AG09309 (cell line): ENCODE results near the gene ATP2C2.
"Not testable (repeated sequence)": the region's sequence is repeated elsewhere in the genome, so short reads cannot be mapped to it uniquely, and the experiment has no call there.

Source experiments
- DNase-seq: peaks from one replicate; pipeline ENCODE4 v3.0.0-alpha.2; 2010; ENCODE audit warnings: low read depth
- H3K4me3 ChIP-seq: 2 replicates; pipeline ENCODE4 v1.5.1; 2011; ENCODE audit warnings: mild to moderate bottlenecking, low read depth, low read length, moderate library complexity; ENCODE audit not compliant: control insufficient read depth
- TF ChIP-seq, protein P1 (sequence below): IDR thresholded peaks from 2 replicates; pipeline ENCODE4 v1.5.1; 2011; ENCODE audit warnings: mild to moderate bottlenecking, low read depth, low read length, inconsistent platforms; ENCODE audit not compliant: insufficient read depth, control insufficient read depth; ENCODE audit errors: missing control alignments

ATP2C2 gene

DNA sequence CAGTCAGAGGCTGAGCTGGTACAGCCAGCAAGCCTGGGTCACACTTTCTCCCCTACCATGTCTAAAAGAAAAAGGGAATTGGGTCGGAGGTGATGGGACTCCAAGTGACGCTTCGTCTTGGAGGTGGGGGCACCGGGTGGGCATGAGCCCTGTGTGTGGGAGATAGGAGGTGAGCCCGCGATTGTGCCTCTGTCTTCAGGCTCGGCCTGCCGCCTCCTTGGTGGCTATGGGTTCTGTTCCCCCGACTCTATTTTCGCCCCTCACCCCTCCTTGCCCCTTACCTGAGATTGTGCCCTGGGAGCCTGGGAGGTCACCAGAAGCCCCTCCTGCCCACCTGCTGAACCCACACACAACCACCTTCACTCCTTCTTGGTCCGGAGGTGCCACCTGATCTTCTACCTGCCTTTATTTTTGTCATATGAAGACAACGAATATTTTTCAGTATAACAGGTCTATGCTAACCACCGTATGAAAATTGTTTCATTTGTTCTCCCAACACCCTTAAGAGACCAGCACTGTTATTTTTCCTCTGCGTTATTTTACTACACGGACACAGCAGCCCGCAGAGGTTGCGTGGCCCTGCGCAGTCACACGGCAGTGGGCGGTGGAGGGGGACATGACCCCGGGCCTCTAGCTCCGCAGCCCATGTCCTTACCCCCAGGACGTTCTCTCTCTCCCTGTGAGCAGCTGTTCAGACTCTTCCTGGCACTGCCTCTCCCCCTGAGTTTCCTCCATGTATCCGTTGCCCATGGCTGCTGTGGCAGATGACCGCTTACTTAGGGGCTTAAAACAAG is 49.9 kb downstream of the ATP2C2 start:
- no peak for DNase-seq
- TF ChIP-seq, protein P1, sequence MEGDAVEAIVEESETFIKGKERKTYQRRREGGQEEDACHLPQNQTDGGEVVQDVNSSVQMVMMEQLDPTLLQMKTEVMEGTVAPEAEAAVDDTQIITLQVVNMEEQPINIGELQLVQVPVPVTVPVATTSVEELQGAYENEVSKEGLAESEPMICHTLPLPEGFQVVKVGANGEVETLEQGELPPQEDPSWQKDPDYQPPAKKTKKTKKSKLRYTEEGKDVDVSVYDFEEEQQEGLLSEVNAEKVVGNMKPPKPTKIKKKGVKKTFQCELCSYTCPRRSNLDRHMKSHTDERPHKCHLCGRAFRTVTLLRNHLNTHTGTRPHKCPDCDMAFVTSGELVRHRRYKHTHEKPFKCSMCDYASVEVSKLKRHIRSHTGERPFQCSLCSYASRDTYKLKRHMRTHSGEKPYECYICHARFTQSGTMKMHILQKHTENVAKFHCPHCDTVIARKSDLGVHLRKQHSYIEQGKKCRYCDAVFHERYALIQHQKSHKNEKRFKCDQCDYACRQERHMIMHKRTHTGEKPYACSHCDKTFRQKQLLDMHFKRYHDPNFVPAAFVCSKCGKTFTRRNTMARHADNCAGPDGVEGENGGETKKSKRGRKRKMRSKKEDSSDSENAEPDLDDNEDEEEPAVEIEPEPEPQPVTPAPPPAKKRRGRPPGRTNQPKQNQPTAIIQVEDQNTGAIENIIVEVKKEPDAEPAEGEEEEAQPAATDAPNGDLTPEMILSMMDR: no peak
- H3K4me3 ChIP-seq: no peak overlapping the region

DNA sequence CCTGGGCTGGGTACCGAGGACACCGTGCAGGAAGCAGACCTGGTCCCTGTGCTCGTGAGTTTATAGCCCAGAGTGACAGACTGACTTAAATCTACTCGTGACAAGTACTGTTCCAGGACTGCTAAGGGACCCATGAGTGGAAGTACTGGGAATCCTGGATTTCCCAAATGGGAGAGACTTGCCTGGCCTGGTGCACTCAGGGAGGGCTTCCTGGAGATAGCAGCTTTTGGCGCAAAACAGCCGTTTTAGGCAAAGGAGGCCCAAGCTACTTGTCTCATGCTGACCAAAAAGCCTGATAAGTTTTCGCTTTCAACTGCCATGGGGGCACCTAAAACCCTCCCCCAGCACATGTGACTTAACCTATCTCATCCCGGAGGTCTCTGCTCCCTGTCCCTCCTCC is 51.4 kb downstream of the ATP2C2 start:
- TF ChIP-seq, protein P1: no peak
- H3K4me3 ChIP-seq: no peak overlapping the region
- no peak for DNase-seq

DNA sequence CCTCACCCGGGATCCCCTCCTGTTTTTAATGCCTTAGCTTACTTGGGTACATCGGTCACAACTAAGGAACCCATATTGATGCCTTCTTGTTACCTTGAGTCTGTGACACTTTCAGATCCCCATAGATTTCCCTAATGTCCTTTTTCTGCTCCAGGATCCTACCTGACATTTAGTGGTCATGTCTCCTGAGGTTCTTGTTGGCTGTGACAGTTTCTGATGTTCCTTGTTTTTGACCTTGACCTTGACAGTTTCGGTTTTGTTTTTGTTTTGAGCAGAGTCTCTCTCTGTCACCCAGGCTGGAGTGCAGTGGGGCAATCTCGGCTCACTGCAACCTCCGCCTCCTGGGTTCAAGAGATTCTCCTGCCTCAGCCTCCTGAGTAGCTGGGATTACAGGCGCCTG is 52.2 kb downstream of the ATP2C2 start:
- not testable (repeated sequence) for H3K4me3 ChIP-seq, DNase-seq

DNA sequence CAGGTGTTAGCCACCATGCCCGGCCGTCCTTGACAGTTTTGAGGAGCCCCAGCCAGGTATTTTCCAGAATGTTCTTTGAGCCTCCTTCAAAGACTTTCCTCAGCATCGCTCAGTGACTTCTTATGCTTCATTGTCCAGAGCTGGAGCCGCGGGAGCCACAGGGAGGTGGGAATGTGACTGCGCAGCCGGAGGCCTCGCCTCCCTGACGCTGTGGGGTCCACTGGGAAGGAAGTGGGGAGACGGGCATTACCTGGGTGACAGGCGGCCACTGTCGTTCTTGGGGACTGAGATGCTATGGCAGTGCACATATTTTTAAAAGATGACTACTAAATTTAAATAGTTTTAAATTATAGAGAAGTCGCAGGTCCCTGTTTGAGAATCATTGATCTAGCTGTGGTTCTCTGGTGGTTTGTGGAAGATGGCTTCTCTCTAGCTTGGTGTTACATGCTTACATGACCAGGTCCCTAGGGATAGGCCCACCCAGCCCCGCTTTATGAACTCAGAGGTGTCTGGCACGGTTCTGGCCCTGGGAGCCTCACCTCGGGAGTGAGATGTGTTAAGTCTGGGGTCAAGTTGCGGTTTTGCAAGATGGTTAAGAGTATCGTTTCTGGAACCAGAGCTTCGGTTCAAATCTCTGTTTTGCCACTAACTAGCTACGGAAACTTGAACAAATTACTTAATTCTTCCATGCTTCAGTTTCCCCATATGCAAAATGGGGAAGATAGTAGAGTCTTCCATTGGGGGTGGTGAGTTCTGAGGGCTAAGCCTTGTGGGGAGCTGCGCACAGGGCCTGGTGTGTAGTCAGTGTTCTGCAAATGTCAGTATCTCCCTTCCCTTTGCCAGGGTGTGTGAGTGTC is 53.0 kb downstream of the ATP2C2 start:
- TF ChIP-seq, protein P1: no peak
- no peak for DNase-seq
- H3K4me3 ChIP-seq: no peak overlapping the region

DNA sequence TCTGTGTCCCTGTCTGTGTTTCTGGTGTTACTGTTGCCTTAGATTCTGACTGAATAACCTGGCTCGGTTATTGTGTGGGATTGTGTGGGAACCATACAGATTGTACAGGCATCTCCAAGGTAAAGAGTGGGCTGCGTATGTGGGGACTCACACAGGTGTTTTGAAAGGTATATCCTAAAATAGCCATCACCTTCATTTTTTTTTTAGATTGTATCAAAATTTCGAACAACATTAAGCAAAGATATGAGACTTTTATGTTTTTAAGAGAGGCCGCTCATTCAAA is 53.5 kb downstream of the ATP2C2 start:
- TF ChIP-seq, protein P1: no peak
- no peak overlapping the region for H3K4me3 ChIP-seq
- no peak for DNase-seq

DNA sequence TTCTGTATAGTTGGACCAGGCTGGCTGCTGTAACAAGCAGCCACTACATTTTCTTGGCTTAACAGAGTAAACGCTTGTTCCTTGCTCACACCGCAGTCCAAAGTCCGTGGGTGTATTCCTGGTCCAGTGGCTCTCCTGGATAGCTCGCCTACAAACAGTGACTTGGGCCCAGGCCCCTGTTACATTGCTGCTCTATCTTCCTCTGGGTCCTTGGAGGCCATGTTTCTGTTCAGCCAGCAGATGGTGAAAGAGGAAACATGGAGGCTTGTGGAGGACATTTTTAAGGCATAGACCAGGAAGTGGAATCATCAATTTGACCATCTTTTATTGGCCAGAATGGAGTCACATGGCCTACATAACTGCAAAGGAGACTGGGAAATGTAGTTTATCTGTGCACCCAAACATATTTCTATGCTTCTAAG is 55.1 kb downstream of the ATP2C2 start:
- no peak for DNase-seq
- H3K4me3 ChIP-seq: no peak overlapping the region
- TF ChIP-seq, protein P1: no peak

DNA sequence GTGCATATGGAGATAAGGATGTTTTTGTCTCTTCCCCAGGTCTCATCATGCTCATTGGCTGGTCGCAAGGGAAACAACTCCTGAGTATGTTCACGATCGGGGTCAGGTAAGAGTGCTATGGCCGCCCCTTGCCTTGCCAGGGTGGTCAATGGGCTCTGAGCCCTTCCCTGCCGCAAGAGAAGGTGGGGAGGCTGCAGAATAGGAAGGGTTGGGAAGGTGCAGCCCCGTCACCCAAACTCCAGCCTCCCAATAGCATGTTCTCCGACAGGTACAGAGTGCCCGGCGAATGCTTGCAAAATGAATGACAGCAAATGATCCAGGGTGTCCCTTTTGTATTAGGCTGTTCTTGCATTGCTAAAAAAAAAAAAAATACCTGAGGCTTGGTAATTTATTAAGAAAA is 57.4 kb downstream of the ATP2C2 start:
- TF ChIP-seq, protein P1: no peak
- no peak overlapping the region for H3K4me3 ChIP-seq
- no peak for DNase-seq
